Measurements from ENCODE around the gene RANBP1.

RANBP1 gene

GRCh38 chr22:20123366-20124082 lies 7.6 kb downstream of the RANBP1 start:
- no peak for DNase-seq (ENCODE audit: low read depth in 2 of 3, low spot score in 1 of 3)

- DNase-seq (ENCODE audit: low read depth in 2 of 3, low spot score in 1 of 3): no peak
Measured at GRCh38 chr22:20124083-20124787, 8.3 kb downstream of the RANBP1 start.

GRCh38 chr22:20125201-20126174 lies 9.6 kb downstream of the RANBP1 start:
- no peak for DNase-seq (ENCODE audit: low read depth in 2 of 3, low spot score in 1 of 3)

GRCh38 chr22:20126284-20127029 lies 10.6 kb downstream of the RANBP1 start:
- no peak for DNase-seq (ENCODE audit: low read depth in 2 of 3, low spot score in 1 of 3)

- DNase-seq (ENCODE audit: low read depth in 2 of 3, low spot score in 1 of 3): no peak
Measured at GRCh38 chr22:20127318-20127868, 11.5 kb downstream of the RANBP1 start.

GRCh38 chr22:20127869-20128618 lies 12.1 kb downstream of the RANBP1 start:
- no peak for DNase-seq (ENCODE audit: low read depth in 2 of 3, low spot score in 1 of 3)

- no peak for DNase-seq (ENCODE audit: low read depth in 2 of 3, low spot score in 1 of 3)
Measured at GRCh38 chr22:20128619-20128901, 12.7 kb downstream of the RANBP1 start.

- peak; percentile 26 to 42 (median 41) for DNase-seq (ENCODE audit: low read depth in 2 of 3, low spot score in 1 of 3)
Measured at GRCh38 chr22:20128902-20129746, 13.2 kb downstream of the RANBP1 start.

GRCh38 chr22:20129747-20130014 lies 13.8 kb downstream of the RANBP1 start:
- DNase-seq (ENCODE audit: low read depth in 2 of 3, low spot score in 1 of 3): no peak

- no peak for DNase-seq (ENCODE audit: low read depth in 2 of 3, low spot score in 1 of 3)
Measured at GRCh38 chr22:20130319-20130718, 14.4 kb downstream of the RANBP1 start.

GRCh38 chr22:20130731-20131596 lies 15.1 kb downstream of the RANBP1 start:
- DNase-seq (ENCODE audit: low read depth in 2 of 3, low spot score in 1 of 3): peak; percentile 41 to 77 (median 52)

- DNase-seq (ENCODE audit: low read depth in 2 of 3, low spot score in 1 of 3): peak in 1 of 3 donors; percentile 37
Measured at GRCh38 chr22:20131597-20131858, 15.6 kb downstream of the RANBP1 start, which contains the start of gene ZDHHC8. ZDHHC8 (plus strand) TSS chr22:20131804; CDS start chr22:20131948, 144 bp downstream.

GRCh38 chr22:20131859-20132685 lies 16.2 kb downstream of the RANBP1 start:
- no peak for DNase-seq (ENCODE audit: low read depth in 2 of 3, low spot score in 1 of 3)

GRCh38 chr22:20132686-20133246 lies 16.9 kb downstream of the RANBP1 start:
- no peak for DNase-seq (ENCODE audit: low read depth in 2 of 3, low spot score in 1 of 3)

GRCh38 chr22:20133930-20134549 lies 18.1 kb downstream of the RANBP1 start:
- DNase-seq (ENCODE audit: low read depth in 2 of 3, low spot score in 1 of 3): no peak

- DNase-seq (ENCODE audit: low read depth in 2 of 3, low spot score in 1 of 3): no peak
Measured at GRCh38 chr22:20135265-20135664, 19.4 kb downstream of the RANBP1 start.

Measured in stimulated activated CD4-positive, alpha-beta T cell treated with anti-CD3 and anti-CD28 coated beads, Interleukin-12 subunit alpha, Interleukin-12 subunit beta, amount 100 ng/mL, for 48 hours (primary cell).